ENCODE measurements around the gene ST3GAL4. TPM values are rescaled to one million over a fixed set of nuclear protein-coding genes. Genes with fewer than 3 reads are reported as not detected.

Gene ST3GAL4
- total and polyA plus RNA-seq, 2 of the 8 experiments (the other 6 are each of a cell fraction or from before 2014, with no cell fraction given), result 15.6 to 20.0 TPM

DNA sequence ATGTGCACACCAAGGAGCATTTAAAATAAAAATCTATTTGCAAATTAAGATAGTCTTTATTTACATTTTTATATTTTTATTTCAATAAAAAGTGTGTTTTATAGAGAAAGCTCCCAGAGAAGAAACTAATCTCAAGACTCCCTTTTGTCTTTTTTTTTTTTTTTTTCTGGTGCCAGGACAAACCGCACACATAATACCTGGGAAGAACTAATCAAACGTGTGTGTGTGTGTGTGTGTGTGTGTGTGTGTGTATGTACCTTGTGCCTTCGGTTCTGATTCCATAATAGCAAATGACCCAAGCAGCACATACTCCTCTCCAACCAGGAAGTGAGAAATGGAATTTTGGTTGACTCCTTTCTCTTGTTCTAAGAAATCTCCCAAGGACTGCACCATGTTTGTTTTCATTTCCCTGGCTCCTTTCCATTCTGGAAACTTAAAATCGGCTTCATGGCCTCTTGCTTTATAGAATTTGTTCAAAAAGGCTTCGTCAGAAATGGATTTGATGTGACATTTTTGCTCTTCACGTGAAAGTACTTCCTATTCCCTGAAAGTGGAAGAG is 65.3 kb downstream of the ST3GAL4 start:
- POLR2A ChIA-PET (ENCODE audit: partially characterized antibody), result interaction anchor here (0.7 to 1.6 kb wide), 4 partner anchors 18 to 1094 kb away, joined by 3 to 4 read pairs (median 4); no protein-coding TSS in a partner anchor
- H3K27ac ChIP-seq (ENCODE audit: low read depth, low read length), result no peak overlapping the region
- TF ChIP-seq POLR2AphosphoS5 (IDR thresholded peaks at IDR 0.05; ENCODE audit: low read depth, low read length) (no peak), SAP30 (IDR thresholded peaks at IDR 0.05; ENCODE audit: insufficient read depth, insufficient replicate concordance, low read length) (no peak), YY1 (IDR thresholded peaks at IDR 0.05; ENCODE audit: low read depth, low read length) (no peak)

More for the DNA sequence above, 65.3 kb downstream of the ST3GAL4 start:
- no peak for FAIRE-seq
- no peak overlapping the region for H3K4me3 ChIP-seq (ENCODE audit: extremely low read depth in 1 of 4, insufficient read depth in 2 of 4, low read depth in 3 of 4, low read length in 4 of 4)
- no peak overlapping the region for H2BK15ac ChIP-seq (ENCODE audit: low read length)
- CTCF ChIA-PET (ENCODE audit: partially characterized antibody), result interaction anchor here (0.5 to 4.8 kb wide), 6 partner anchors 9 to 114 kb away, joined by 3 to 20 read pairs (median 5); no protein-coding TSS in a partner anchor
- H2AFZ ChIP-seq (ENCODE audit: low read length), result no peak overlapping the region
- H3K4me1 ChIP-seq (replicated peaks in 1 of 4; ENCODE audit: control insufficient read depth in 3 of 4, insufficient read depth in 4 of 4, low read length in 3 of 4), result no peaks in the 10 kb centered on the region; a peak in 2 of 7 replicates
- H3K79me1 ChIP-seq (ENCODE audit: low read depth, low read length), result no peaks in the 10 kb centered on the region
- no peaks in the 10 kb centered on the region for H3K9me3 ChIP-seq (ENCODE audit: insufficient read depth in 2 of 2, low read depth in 1 of 2, low read length in 1 of 2)
- no peaks in the 10 kb centered on the region for H4K20me1 ChIP-seq (replicated peaks in 1 of 2; ENCODE audit: control insufficient read depth in 1 of 2, insufficient read depth in 2 of 2, low read length in 2 of 2)
- H3K18ac ChIP-seq (ENCODE audit: extremely low read depth, low read length), result no peak overlapping the region
- H3K79me2 ChIP-seq (ENCODE audit: control insufficient read depth in 1 of 2, insufficient read depth in 2 of 2, low read length in 2 of 2), result no peaks in the 10 kb centered on the region
- no peak for DNase-seq (ENCODE audit: low read depth in 1 of 2, low spot score in 2 of 2)
- H3K4me2 ChIP-seq (ENCODE audit: insufficient read depth in 1 of 2, low read depth in 2 of 2, low read length in 2 of 2), result no peak overlapping the region
- H3K23ac ChIP-seq (ENCODE audit: insufficient read length), result no peak overlapping the region
- no peaks in the 10 kb centered on the region for H3K36me3 ChIP-seq (ENCODE audit: control insufficient read depth in 2 of 4, insufficient read depth in 4 of 4, low read length in 3 of 4)
- no peak overlapping the region for H4K91ac ChIP-seq (replicated peaks; ENCODE audit: insufficient read length, low read length)
- H3K14ac ChIP-seq (ENCODE audit: insufficient read length), result no peak overlapping the region
- peaks cover 0 to 3% (median 0%) of the 10 kb centered on the region in 4 experiments; a peak in 2 of 7 replicates for H3K27me3 ChIP-seq (replicated peaks in 1 of 4; ENCODE audit: control insufficient read depth in 3 of 4, extremely low read depth in 1 of 4, insufficient read depth in 3 of 4, low read length in 3 of 4)
- no peak overlapping the region for H4K5ac ChIP-seq (ENCODE audit: insufficient read length, low read depth, low read length)
- H2BK20ac ChIP-seq (ENCODE audit: low read length), result no peak overlapping the region
- H3K9ac ChIP-seq (replicated peaks in 1 of 4; ENCODE audit: extremely low read depth in 1 of 4, low read depth in 3 of 4, low read length in 3 of 4), result no peak overlapping the region
- no peak overlapping the region for H2BK120ac ChIP-seq (replicated peaks; ENCODE audit: low read depth, low read length)
- H2AK5ac ChIP-seq (ENCODE audit: low read depth, low read length), result no peak overlapping the region
- H2BK12ac ChIP-seq (ENCODE audit: low read depth, low read length), result no peak overlapping the region
- H4K8ac ChIP-seq (ENCODE audit: extremely low read depth, insufficient read depth, low read length), result no peak overlapping the region
- H3K56ac ChIP-seq (replicated peaks; ENCODE audit: insufficient read length, low read depth, low read length), result no peak overlapping the region
- 82% methylated on average over 6 of the region's 6 CpGs; no CpG with 5 or more reads in 1 of the 2 experiments for WGBS, 2 experiments (ENCODE audit: extremely low coverage in 1 of 2, insufficient coverage in 1 of 2, insufficient read length in 1 of 2, insufficient replicate concordance in 2 of 2, low coverage in 1 of 2, low lambda C conversion rate in 2 of 2, missing lambda C conversion rate in 1 of 2)
- no peak overlapping the region for H3K4ac ChIP-seq (replicated peaks; ENCODE audit: insufficient read length, low read depth, low read length)
- no peak overlapping the region for H2BK5ac ChIP-seq (ENCODE audit: low read depth, low read length)
- no peaks in the 10 kb centered on the region for H3K23me2 ChIP-seq (ENCODE audit: low read depth, low read length)
